ENCODE results near the gene STT3B. TPM values are rescaled to one million over a fixed set of nuclear protein-coding genes. Genes with fewer than 3 reads are reported as not detected.

The STT3B gene
- total and polyA plus RNA-seq, 2 of the 13 experiments (the other 11 are each of a cell fraction or from before 2014, with no cell fraction given): 85.0 to 205 TPM

- no peaks in the 10 kb centered on the region for H3K79me2 ChIP-seq (ENCODE audit: insufficient read depth, low read length)
- ChIA-PET CTCF (ENCODE audit: low intra/inter-chr PET ratio, low total read pairs) (no interaction called here), POLR2A (no interaction called here)
- FAIRE-seq: no peak
- ATAC-seq: no peak
- BruUV-seq (replicated peaks): no TSS peak
- H3K9me3 ChIP-seq (ENCODE audit: low read length): no peaks in the 10 kb centered on the region
- no peaks in the 10 kb centered on the region for H3K36me3 ChIP-seq (replicated peaks in 1 of 2; ENCODE audit: control insufficient read depth in 1 of 2, insufficient read depth in 2 of 2, low read length in 2 of 2)
- no peak overlapping the region for H2AFZ ChIP-seq (ENCODE audit: low read length)
- H3K4me3 ChIP-seq (replicated peaks in 1 of 3; ENCODE audit: insufficient read depth in 1 of 3, low read depth in 2 of 3, low read length in 3 of 3): no peak overlapping the region
- peaks cover 2 to 11% of the 10 kb centered on the region in 2 experiments; a peak in 2 of 5 replicates for H3K27me3 ChIP-seq (ENCODE audit: control insufficient read depth in 1 of 2, insufficient read depth in 2 of 2, low read length in 2 of 2)
- 38% methylated on average over 5 of the region's 5 CpGs for WGBS (ENCODE audit: low lambda C conversion rate)
- H3K27ac ChIP-seq (ENCODE audit: extremely low read length, insufficient read depth, low read length): no peak overlapping the region
- no peaks in the 10 kb centered on the region for H4K20me1 ChIP-seq (ENCODE audit: insufficient read depth, low read length)
- no peaks in the 10 kb centered on the region for H3K4me1 ChIP-seq (ENCODE audit: insufficient read depth, low read length)
- in situ Hi-C loops (cut with HindIII; ENCODE audit: extremely low pct_ligation_motif_present, low pct_unique_long_range_greater_than_20kb) (no loop called here), intact Hi-C loops (cut with micrococcal nuclease; ENCODE audit: unreplicated experiment) (no loop called here)
- no peak overlapping the region for H3K9ac ChIP-seq (ENCODE audit: insufficient read depth, low read depth, low read length)
- no peak overlapping the region for H3K4me2 ChIP-seq (ENCODE audit: low read depth, low read length)
- DNase-seq (ENCODE audit: low spot score): no peak
- TF ChIP-seq ZNF546 (CRISPR knock-in tag; conservative IDR thresholded peaks at IDR 0.05) (no peak), CHD2 (IDR thresholded peaks at IDR 0.05; ENCODE audit: low read depth, low read length) (no peak), GFI1 (CRISPR knock-in tag; IDR thresholded peaks at IDR 0.05; ENCODE audit: borderline replicate concordance) (no peak), RCOR2 (CRISPR knock-in tag; IDR thresholded peaks at IDR 0.05) (no peak), ZNF256 (CRISPR knock-in tag; conservative IDR thresholded peaks at IDR 0.05) (no peak), FOXO4 (CRISPR knock-in tag; conservative IDR thresholded peaks at IDR 0.05) (no peak), NFAT5 (CRISPR knock-in tag; IDR thresholded peaks at IDR 0.05) (no peak), ZNF580 (CRISPR knock-in tag; IDR thresholded peaks at IDR 0.05; ENCODE audit: borderline replicate concordance, low read depth) (no peak), PRDM10 (CRISPR knock-in tag; IDR thresholded peaks at IDR 0.05; ENCODE audit: low read depth) (no peak), ZUFSP (CRISPR knock-in tag; IDR thresholded peaks at IDR 0.05; ENCODE audit: borderline replicate concordance) (no peak), ZNF329 (CRISPR knock-in tag; IDR thresholded peaks at IDR 0.05; ENCODE audit: low read depth) (no peak), SP140L (CRISPR knock-in tag; IDR thresholded peaks at IDR 0.05; ENCODE audit: borderline replicate concordance) (no peak), ZNF282 (IDR thresholded peaks at IDR 0.05; ENCODE audit: partially characterized antibody) (no peak)
Measured at GRCh38 chr3:31498791-31499190, 33.9 kb upstream of the STT3B start.
